K562 (cell line): ENCODE results near the gene GCHFR. TPM values are rescaled to one million over a fixed set of nuclear protein-coding genes. Genes with fewer than 3 reads are reported as not detected.

ENCODE experiments used
- CBX8 ChIP-seq: fragments of 200-600 bp; sonication (generic); IDR thresholded peaks from 2 replicates; pipeline ENCODE4 v1.6.1; 2012; ENCODE audit warnings: borderline replicate concordance, mixed run types, low read depth, mild to moderate bottlenecking, moderate library complexity, mixed read lengths, low read length, control low read depth, inconsistent platforms; ENCODE audit not compliant: poor library complexity, severe bottlenecking; ENCODE audit errors: extremely low read depth
- CHD7 ChIP-seq: fragments of 200-600 bp; sonication (generic); IDR thresholded peaks from one replicate; pipeline ENCODE4 v1.6.1; 2012; ENCODE audit warnings: mild to moderate bottlenecking, low read depth, low read length, inconsistent platforms
- ELF1 ChIP-seq: fragments of 200-800 bp; sonication (Bioruptor generic); IDR thresholded peaks from 2 replicates; pipeline ENCODE4 v1.6.1; 2016; ENCODE audit warnings: missing genetic modification characterization, missing compliant biosample characterization
- MTA2 ChIP-seq: fragments of 450-650 bp; IDR thresholded peaks from 2 replicates; pipeline ENCODE4 v1.6.1; 2016; ENCODE audit warnings: low read depth
- OTX1 ChIP-seq: fragments of 450-650 bp; formaldehyde crosslinking; IDR thresholded peaks from 2 replicates; pipeline ENCODE4 v1.4.0; 2022; ENCODE audit warnings: mild to moderate bottlenecking
- TCFL5 ChIP-seq: fragments of 250-450 bp; sonication (Bioruptor Pico); conservative IDR thresholded peaks from 2 replicates; pipeline ENCODE4 v1.6.1; 2021; ENCODE audit warnings: mild to moderate bottlenecking, moderate library complexity, matching md5 sums
- XRCC4 ChIP-seq: IDR thresholded peaks from one replicate; pipeline ENCODE4 v1.6.1; 2011; ENCODE audit not compliant: insufficient read depth, insufficient read length; ENCODE audit errors: extremely low read depth
- ZBTB26 ChIP-seq: fragments of 450-650 bp; formaldehyde crosslinking; IDR thresholded peaks from 2 replicates; pipeline ENCODE4 v1.4.0; 2022; ENCODE audit warnings: missing genetic modification characterization
- ZNF384 ChIP-seq: IDR thresholded peaks from 2 replicates; pipeline ENCODE4 v1.6.1; 2012; ENCODE audit warnings: low read depth, low read length, improper control_type of control experiment
- polyA plus RNA-seq, 8 experiments: library from polyadenylated mRNA; depleted of rRNA in 4 of 8; stranded (reverse) in 5 of 8; unstranded in 3 of 8; fragments of >200 nt; fragmentation: Nextera tagmentation in 2 of 8; fragmentation: Illumina TruSeq in 1 of 8; extraction: Ambion mirVana in 2 of 8; extraction: Trizol in 1 of 8; gene quantifications; 2 replicates each; pipeline versions ENCODE4 v1.2.1 to v1.2.3, GENCODE V29; 2011 to 2014; ENCODE audit warnings: inconsistent platforms in 1 of 8, missing spikeins in 1 of 8
- total RNA-seq, 7 experiments: library from RNA; depleted of rRNA in 6 of 7; stranded (reverse); fragments of >200 nt in 6 of 7; fragmentation: Illumina TruSeq in 2 of 7; extraction: Trizol in 2 of 7; gene quantifications; 2 replicates each; pipeline versions ENCODE4 v1.2.1 to v1.2.3, GENCODE V29; 2011 to 2021; ENCODE audit warnings: low replicate concordance in 1 of 7
- TF ChIP-seq, protein P1 (sequence below): fragments of 250-450 bp; sonication (Bioruptor Pico); IDR thresholded peaks from 2 replicates; pipeline ENCODE4 v1.4.0; 2020; ENCODE audit warnings: mild to moderate bottlenecking
- TF ChIP-seq, protein P2 (sequence below): sonication (generic); formaldehyde crosslinking; IDR thresholded peaks from 2 replicates; pipeline ENCODE4 v1.8.0; 2022; ENCODE audit warnings: mild to moderate bottlenecking, missing genetic modification reagents

The GCHFR gene
- total and polyA plus RNA-seq, 9 of the 15 experiments (the other 6 are each of a cell fraction or from before 2014, with no cell fraction given): 8.7 to 83.5 (median 20.8) TPM

DNA sequence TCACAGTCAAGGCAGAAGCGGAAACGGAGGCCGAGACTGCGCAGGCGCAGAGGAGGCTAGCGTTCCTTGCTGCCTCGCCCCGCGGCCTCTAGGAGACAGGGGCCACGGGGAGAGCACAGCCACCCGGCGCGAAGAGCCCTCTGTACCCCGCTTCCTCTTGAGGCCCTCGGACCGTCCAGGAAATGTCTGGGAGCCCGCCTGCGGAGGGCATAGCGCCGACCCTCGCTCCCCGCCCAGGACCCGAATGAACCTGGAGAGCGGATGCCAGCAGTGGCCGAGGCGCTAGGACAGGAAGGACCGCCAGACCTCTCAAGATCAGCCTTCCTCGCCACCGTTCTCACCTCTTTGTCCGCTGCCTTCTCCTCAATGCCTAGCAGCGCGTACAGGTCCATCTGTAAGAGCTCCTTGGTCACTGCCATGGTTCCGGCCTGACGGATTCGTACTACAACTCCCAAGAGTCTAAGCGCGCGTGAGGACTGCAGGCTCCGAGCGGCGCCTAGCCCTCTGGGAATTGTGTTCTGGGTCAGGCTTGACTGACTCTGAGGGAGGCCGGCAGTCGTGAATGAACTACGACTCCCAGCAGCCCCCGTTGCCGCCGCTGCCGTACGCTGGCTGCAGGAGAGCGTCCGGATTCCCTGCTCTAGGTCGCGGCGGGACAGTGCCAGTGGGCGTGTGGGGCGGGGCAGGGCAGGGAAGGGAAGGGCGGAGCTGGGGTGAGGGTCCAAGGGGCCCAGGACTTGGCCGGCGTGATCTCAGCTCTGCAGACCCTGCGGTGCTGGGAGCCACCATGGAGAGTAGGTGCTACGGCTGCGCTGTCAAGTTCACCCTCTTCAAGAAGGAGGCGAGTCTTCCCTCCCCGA is 43.4 kb downstream of the GCHFR start, which contains the start of the genes DNAJC17 and ZFYVE19 (continued):
- TF ChIP-seq, protein P1, sequence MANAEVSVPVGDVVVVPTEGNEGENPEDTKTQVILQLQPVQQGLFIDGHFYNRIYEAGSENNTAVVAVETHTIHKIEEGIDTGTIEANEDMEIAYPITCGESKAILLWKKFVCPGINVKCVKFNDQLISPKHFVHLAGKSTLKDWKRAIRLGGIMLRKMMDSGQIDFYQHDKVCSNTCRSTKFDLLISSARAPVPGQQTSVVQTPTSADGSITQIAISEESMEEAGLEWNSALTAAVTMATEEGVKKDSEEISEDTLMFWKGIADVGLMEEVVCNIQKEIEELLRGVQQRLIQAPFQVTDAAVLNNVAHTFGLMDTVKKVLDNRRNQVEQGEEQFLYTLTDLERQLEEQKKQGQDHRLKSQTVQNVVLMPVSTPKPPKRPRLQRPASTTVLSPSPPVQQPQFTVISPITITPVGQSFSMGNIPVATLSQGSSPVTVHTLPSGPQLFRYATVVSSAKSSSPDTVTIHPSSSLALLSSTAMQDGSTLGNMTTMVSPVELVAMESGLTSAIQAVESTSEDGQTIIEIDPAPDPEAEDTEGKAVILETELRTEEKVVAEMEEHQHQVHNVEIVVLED (CRISPR knock-in tag): peak; percentile 97
- peak; percentile 89; the same call in 1 of the 2 replicates for TF ChIP-seq ZBTB26 (CRISPR knock-in tag)
- TF ChIP-seq ELF1 (tag): peak; percentile 77; the same call in 1 of the 2 replicates
- TF ChIP-seq ZNF384: no peak
- no peak for TF ChIP-seq MTA2
- no peak for TF ChIP-seq CHD7
- no peak for TF ChIP-seq XRCC4
- TF ChIP-seq TCFL5 (CRISPR knock-in tag): no peak
- TF ChIP-seq OTX1 (CRISPR knock-in tag): 0 out of 2 replicates have a peak, but pooled peaks have one; percentile 52
- no peak for TF ChIP-seq CBX8
- TF ChIP-seq, protein P2, sequence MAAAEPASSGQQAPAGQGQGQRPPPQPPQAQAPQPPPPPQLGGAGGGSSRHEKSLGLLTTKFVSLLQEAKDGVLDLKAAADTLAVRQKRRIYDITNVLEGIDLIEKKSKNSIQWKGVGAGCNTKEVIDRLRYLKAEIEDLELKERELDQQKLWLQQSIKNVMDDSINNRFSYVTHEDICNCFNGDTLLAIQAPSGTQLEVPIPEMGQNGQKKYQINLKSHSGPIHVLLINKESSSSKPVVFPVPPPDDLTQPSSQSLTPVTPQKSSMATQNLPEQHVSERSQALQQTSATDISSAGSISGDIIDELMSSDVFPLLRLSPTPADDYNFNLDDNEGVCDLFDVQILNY (CRISPR knock-in tag): no peak
